Transverse colon (tissue), 4 donors: ENCODE results near the gene RPLP2.

ENCODE experiments used
- EP300 ChIP-seq: sonication (generic); formaldehyde crosslinking; IDR thresholded peaks from one replicate; pipeline ENCODE4 v1.6.1; 2017; ENCODE audit warnings: antibody characterized with exemption, low read depth
- POLR2A ChIP-seq: fragments of 450-650 bp; IDR thresholded peaks from one replicate; pipeline ENCODE4 v1.6.1; 2016; ENCODE audit warnings: antibody characterized with exemption, mild to moderate bottlenecking, moderate library complexity
- POLR2AphosphoS5 ChIP-seq, 3 donors: sonication (generic); formaldehyde crosslinking; IDR thresholded peaks; one replicate each; pipeline ENCODE4 v1.6.1; 2016; ENCODE audit warnings: antibody characterized with exemption in 3 of 3
- TF ChIP-seq, protein P1 (sequence below), 5 experiments: fragments of 200-600 bp in 3 of 5; fragments of 450-650 bp in 2 of 5; sonication (generic) in 3 of 5; IDR thresholded peaks; 1 replicate in 2 of 5; 2 replicates in 3 of 5; pipeline ENCODE4 v1.5.1; 2016 to 2017; ENCODE audit warnings: antibody characterized with exemption in 5 of 5, inconsistent platforms in 3 of 5, mild to moderate bottlenecking in 2 of 5, moderate library complexity in 1 of 5

DNA sequence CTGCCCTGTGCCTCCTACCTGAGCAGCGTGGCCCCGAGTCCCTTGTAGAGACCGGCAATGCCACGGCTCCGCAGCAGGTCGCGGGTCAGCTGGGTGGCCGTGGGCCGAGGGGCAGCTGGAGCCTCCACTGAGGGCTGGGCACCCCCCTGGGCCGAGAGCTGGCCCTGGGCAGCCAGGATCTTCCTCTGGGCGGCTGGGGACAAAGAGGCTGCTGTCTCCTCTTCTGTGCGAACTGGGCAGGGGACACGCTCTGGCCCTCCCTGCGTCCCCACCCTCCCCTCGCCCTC lies 17.3 kb upstream of the RPLP2 start:
- TF ChIP-seq POLR2A: no peak
- TF ChIP-seq, protein P1, sequence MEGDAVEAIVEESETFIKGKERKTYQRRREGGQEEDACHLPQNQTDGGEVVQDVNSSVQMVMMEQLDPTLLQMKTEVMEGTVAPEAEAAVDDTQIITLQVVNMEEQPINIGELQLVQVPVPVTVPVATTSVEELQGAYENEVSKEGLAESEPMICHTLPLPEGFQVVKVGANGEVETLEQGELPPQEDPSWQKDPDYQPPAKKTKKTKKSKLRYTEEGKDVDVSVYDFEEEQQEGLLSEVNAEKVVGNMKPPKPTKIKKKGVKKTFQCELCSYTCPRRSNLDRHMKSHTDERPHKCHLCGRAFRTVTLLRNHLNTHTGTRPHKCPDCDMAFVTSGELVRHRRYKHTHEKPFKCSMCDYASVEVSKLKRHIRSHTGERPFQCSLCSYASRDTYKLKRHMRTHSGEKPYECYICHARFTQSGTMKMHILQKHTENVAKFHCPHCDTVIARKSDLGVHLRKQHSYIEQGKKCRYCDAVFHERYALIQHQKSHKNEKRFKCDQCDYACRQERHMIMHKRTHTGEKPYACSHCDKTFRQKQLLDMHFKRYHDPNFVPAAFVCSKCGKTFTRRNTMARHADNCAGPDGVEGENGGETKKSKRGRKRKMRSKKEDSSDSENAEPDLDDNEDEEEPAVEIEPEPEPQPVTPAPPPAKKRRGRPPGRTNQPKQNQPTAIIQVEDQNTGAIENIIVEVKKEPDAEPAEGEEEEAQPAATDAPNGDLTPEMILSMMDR (IDR thresholded peaks at IDR 0.05): no peak
- TF ChIP-seq POLR2AphosphoS5 (IDR thresholded peaks at IDR 0.05): no peak
- TF ChIP-seq EP300: no peak
